Loucy (cell line): ENCODE results near the gene LRRC1.

Source experiments
- H2AFZ ChIP-seq: fragments of 200-600 bp; sonication (generic); 2 replicates; pipeline ENCODE4 v1.6.0; 2016; ENCODE audit warnings: antibody characterized with exemption, mild to moderate bottlenecking, low read length, moderate library complexity
- H3F3A ChIP-seq: fragments of 200-600 bp; 2 replicates; pipeline ENCODE4 v1.6.0; 2016; ENCODE audit warnings: antibody characterized with exemption, low read depth, mild to moderate bottlenecking
- H3K27me3 ChIP-seq: fragments of 200-600 bp; sonication (generic); 2 replicates; pipeline ENCODE4 v1.6.1; 2014; ENCODE audit warnings: low read length, mild to moderate bottlenecking; ENCODE audit not compliant: insufficient read depth, poor library complexity, severe bottlenecking
- H3K36me3 ChIP-seq: fragments of 200-600 bp; sonication (generic); 2 replicates; pipeline ENCODE4 v1.6.1; 2016; ENCODE audit warnings: low read length; ENCODE audit not compliant: insufficient read depth
- H3K4me1 ChIP-seq: fragments of 200-600 bp; sonication (generic); 2 replicates; pipeline ENCODE4 v1.5.1; 2014; ENCODE audit warnings: low read length, mild to moderate bottlenecking; ENCODE audit not compliant: insufficient read depth, poor library complexity, severe bottlenecking
- H3K4me2 ChIP-seq: fragments of 200-600 bp; sonication (generic); 2 replicates; pipeline ENCODE4 v1.6.0; 2014; ENCODE audit warnings: antibody characterized with exemption, low read length, low read depth, mild to moderate bottlenecking; ENCODE audit not compliant: poor library complexity, severe bottlenecking
- H3K4me3 ChIP-seq: fragments of 200-600 bp; sonication (generic); 2 replicates; pipeline ENCODE4 v1.5.1; 2014; ENCODE audit warnings: low read length, mild to moderate bottlenecking, mixed read lengths; ENCODE audit not compliant: poor library complexity, severe bottlenecking
- H3K79me2 ChIP-seq: fragments of 200-600 bp; sonication (generic); 2 replicates; pipeline ENCODE4 v1.6.1; 2014; ENCODE audit warnings: low read length; ENCODE audit not compliant: insufficient read depth
- H3K9ac ChIP-seq: fragments of 200-600 bp; sonication (generic); 2 replicates; pipeline ENCODE4 v1.6.0; 2014; ENCODE audit warnings: mild to moderate bottlenecking, low read depth, low read length, moderate library complexity; ENCODE audit not compliant: poor library complexity, severe bottlenecking
- H3K9me2 ChIP-seq: fragments of 200-600 bp; sonication (generic); replicated peaks from 2 replicates; pipeline ENCODE4 v1.6.1; 2016; ENCODE audit warnings: low read depth, low read length, mixed read lengths
- H3K9me3 ChIP-seq: fragments of 200-600 bp; sonication (generic); 2 replicates; pipeline ENCODE4 v1.6.1; 2014; ENCODE audit warnings: mild to moderate bottlenecking, antibody characterized with exemption, low read length, low read depth; ENCODE audit not compliant: insufficient read depth
- H4K20me1 ChIP-seq: fragments of 200-600 bp; sonication (generic); 2 replicates; pipeline ENCODE4 v1.6.0; 2014; ENCODE audit warnings: antibody characterized with exemption, low read length, mild to moderate bottlenecking; ENCODE audit not compliant: insufficient read depth, poor library complexity, severe bottlenecking
- EZH2phosphoT487 ChIP-seq: fragments of 200-600 bp; IDR thresholded peaks from 2 replicates; pipeline ENCODE4 v1.6.1; 2018; ENCODE audit warnings: antibody characterized with exemption, mild to moderate bottlenecking, moderate library complexity, borderline replicate concordance
- TF ChIP-seq, protein P1 (sequence below): fragments of 200-600 bp; sonication (generic); conservative IDR thresholded peaks from 2 replicates; pipeline ENCODE4 v1.5.1; 2014; ENCODE audit warnings: mild to moderate bottlenecking, antibody characterized with exemption, low read length

LRRC1 gene

GRCh38 chr6:53967415-53967814 lies 172.6 kb downstream of the LRRC1 start:
- H3K9me3 ChIP-seq, result no peaks in the 10 kb centered on the region

More at GRCh38 chr6:53967415-53967814, 172.6 kb downstream of the LRRC1 start:
- Histone ChIP-seq H2AFZ (no peak overlapping the region), H3K79me2 (no peaks in the 10 kb centered on the region), H4K20me1 (no peaks in the 10 kb centered on the region), H3K4me3 (no peak overlapping the region), H3K9ac (no peak overlapping the region), H3K27me3 (no peaks in the 10 kb centered on the region), H3K4me2 (no peak overlapping the region), H3K36me3 (no peaks in the 10 kb centered on the region), H3K4me1 (no peaks in the 10 kb centered on the region), H3F3A (no peaks in the 10 kb centered on the region), H3K9me2 (no peaks in the 10 kb centered on the region)
- no peak for TF ChIP-seq EZH2phosphoT487
- TF ChIP-seq, protein P1, sequence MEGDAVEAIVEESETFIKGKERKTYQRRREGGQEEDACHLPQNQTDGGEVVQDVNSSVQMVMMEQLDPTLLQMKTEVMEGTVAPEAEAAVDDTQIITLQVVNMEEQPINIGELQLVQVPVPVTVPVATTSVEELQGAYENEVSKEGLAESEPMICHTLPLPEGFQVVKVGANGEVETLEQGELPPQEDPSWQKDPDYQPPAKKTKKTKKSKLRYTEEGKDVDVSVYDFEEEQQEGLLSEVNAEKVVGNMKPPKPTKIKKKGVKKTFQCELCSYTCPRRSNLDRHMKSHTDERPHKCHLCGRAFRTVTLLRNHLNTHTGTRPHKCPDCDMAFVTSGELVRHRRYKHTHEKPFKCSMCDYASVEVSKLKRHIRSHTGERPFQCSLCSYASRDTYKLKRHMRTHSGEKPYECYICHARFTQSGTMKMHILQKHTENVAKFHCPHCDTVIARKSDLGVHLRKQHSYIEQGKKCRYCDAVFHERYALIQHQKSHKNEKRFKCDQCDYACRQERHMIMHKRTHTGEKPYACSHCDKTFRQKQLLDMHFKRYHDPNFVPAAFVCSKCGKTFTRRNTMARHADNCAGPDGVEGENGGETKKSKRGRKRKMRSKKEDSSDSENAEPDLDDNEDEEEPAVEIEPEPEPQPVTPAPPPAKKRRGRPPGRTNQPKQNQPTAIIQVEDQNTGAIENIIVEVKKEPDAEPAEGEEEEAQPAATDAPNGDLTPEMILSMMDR, result no peak
